ENCODE data around the gene ARHGAP32.
"Not testable (repeated sequence)": the region's sequence is repeated elsewhere in the genome, so short reads cannot be mapped to it uniquely, and the experiment has no call there.

The ARHGAP32 gene

GRCh38 chr11:128928400-128928799 lies 263.7 kb downstream of the ARHGAP32 start:
- no peak for DNase-seq

DNA sequence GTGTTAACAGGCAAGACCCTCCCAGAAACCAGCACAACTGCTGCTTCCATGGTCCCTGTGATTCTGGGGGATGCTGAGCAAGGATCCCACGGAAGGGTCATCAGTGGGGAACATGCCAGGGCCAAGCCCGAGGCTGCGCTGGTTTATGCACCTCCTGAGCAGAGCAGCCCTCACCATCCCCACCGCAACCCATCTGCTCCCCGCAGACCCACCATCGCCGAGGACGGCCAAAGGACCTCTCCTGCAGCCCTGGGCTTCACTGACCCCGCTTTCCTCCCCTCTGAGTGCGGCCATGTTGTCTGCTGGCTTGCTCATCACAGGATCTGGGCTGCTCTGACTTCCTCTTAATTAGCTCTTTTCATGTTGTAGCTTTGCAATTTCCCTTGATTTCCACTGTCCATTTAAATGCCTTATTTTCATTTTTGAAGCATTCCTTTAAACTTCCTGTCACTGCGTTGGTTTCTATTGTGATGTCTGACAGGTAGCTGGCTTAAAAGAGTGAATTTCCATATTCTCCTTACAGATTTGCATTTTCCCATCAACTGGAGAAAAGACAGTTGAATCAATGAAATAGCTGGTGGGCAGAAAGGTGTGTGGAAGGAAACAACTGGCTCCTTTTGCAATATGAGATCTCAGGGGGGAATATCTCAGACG lies 264.3 kb downstream of the ARHGAP32 start:
- DNase-seq: no peak

DNA sequence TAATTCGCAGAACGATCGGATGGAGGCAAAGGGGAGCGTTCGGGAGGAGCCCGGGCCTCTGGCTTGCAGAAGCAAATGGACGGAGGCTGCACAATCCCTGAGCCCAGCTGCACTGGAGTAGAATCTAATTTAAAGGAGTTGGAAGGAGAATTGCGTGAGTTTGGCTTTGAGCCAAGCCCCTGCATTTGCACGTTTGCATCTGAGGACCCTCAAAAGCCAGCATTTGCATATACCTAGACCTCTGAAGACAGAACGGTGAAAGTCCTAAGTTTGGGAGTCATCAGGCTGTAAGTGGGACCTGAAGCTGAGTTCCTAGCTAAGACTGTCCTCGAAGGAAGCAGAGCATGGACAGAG lies 265.0 kb downstream of the ARHGAP32 start:
- DNase-seq: no peak

GRCh38 chr11:128926437-128927107 lies 265.6 kb downstream of the ARHGAP32 start:
- no peak for DNase-seq

GRCh38 chr11:128926000-128926399 lies 266.1 kb downstream of the ARHGAP32 start:
- no peak for DNase-seq

- no peak for DNase-seq
These were observed 266.9 kb downstream of the ARHGAP32 start for GRCh38 chr11:128925250-128925600.

- no peak for DNase-seq
These were observed 267.4 kb downstream of the ARHGAP32 start for GRCh38 chr11:128924510-128925249.

- DNase-seq: no peak
These were observed 268.0 kb downstream of the ARHGAP32 start for GRCh38 chr11:128924104-128924503.

GRCh38 chr11:128921793-128922192 lies 270.3 kb downstream of the ARHGAP32 start:
- no peak for DNase-seq

DNA sequence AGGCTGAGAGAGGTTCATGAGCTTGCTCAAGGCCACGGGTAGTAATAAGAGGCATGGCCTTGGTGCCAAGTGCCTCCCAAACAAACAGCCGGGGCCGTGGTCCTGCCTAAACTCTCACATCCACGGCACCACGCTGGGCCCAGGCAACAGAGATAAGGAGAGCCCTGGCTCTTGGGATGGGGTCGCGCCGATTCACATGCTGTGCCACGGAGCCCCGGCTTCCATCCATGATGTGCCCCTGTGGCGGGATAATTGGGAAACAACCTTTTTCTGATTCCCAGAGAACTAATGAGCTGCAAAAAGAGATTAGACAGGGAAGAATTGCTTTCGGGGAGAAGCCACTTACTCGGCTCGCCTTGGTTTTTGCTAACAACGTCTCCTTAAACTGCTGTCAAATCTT lies 271.5 kb downstream of the ARHGAP32 start:
- no peak for DNase-seq

DNA sequence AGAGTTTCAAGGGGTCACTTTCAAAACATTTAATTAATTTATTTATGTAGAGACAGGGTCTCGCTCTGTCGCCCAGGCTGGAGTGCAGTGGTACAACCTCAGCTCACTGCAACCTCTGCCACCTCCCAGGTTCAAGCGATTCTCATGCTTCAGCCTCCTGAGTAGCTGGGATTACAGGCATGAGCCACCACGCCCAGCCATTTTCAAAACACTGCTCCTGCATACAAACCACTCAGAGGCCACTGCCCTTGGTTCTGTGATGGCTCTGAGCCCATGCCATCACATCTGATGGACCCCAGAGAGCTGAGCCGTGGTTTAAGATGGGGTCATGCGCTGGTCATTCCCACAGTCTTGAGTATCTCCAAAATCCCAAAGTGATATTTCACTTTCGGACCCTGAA lies 272.5 kb downstream of the ARHGAP32 start:
- not testable (repeated sequence) for DNase-seq

- no peak for DNase-seq
These were observed 272.9 kb downstream of the ARHGAP32 start for GRCh38 chr11:128919216-128919615.

DNA sequence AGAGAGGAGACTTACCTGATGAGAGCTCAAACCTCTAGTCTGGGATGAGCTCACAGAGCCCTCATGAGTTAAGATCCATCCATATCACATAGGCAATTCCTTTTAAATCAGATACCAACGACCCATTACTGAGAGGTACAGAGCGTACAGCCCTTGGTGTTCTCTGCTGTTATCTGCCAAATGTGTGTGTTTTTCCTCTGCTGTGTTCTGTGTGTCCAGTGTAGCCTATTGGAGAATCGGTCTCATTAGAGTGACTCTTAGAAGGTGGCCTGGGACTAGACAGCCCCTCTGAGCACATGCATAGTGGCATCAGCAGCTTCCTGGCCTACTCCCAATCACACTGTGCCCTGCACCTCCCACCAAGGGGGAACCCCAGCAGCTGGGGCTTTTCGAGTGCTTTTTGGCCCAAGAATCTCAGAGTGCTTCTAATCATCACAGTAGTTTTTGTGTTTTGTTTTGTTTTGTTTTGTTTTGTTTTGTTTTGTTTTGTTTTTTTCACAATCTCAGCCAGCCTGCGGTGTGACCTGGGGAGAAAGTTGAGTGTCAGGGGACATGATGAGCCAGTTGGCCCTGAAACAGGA lies 274.9 kb downstream of the ARHGAP32 start:
- no peak for DNase-seq

GRCh38 chr11:128916681-128917080 lies 275.4 kb downstream of the ARHGAP32 start:
- DNase-seq: no peak

DNA sequence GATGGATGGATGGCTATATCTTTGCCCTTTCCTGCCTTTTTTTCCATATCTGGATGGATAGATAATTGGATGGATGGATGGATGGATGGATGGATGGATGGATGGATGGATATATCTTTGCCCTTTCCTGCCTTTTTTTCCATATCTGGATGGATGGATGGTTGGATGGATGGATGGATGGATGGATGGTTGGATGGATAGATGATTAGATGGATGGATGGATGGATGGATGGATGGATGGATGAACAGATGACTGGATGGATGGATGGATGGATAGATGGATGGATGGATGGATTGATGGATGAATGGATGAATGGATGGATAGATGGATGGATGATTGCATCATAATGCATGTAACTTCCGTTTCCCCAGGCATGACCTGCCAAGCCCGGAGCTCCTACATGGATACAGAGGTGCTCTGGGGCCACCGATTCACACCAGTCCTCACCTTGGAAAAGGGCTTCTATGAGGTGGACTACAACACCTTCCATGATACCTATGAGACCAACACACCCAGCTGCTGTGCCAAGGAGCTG lies 276.0 kb downstream of the ARHGAP32 start:
- no peak for DNase-seq

DNA sequence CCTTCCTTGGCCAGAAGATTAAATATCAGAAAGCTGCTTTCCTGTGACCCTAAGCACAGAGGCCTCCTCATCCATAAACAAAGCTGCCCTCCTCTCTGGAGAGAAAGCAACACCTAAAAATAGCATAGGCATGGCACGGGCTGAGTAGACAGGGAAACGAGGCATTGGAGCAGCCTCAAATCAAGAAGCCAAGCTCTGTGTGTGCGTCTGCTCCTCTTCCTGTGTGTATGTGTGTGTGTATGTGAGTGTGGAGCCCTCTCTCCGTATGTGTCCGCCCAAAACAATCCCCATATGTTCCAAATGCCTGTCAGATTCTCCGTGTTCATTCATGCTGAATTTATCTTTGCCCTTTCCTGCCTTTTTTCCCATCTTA lies 277.0 kb downstream of the ARHGAP32 start:
- no peak for DNase-seq

All from NCI-H1105 treated with DMSO at 0.1 percent for 48 hours (cell line).